Stimulated activated CD8-positive, alpha-beta memory T cell treated with anti-CD3 and anti-CD28 coated beads, Interleukin-7, amount 100 ng/mL, for 24 hours (primary cell): ENCODE data around the gene HNRNPAB.

ENCODE experiments used
- DNase-seq: peaks from one replicate; pipeline ENCODE4 v3.0.0-alpha.2; 2020; ENCODE audit warnings: low read depth

Gene HNRNPAB

DNA sequence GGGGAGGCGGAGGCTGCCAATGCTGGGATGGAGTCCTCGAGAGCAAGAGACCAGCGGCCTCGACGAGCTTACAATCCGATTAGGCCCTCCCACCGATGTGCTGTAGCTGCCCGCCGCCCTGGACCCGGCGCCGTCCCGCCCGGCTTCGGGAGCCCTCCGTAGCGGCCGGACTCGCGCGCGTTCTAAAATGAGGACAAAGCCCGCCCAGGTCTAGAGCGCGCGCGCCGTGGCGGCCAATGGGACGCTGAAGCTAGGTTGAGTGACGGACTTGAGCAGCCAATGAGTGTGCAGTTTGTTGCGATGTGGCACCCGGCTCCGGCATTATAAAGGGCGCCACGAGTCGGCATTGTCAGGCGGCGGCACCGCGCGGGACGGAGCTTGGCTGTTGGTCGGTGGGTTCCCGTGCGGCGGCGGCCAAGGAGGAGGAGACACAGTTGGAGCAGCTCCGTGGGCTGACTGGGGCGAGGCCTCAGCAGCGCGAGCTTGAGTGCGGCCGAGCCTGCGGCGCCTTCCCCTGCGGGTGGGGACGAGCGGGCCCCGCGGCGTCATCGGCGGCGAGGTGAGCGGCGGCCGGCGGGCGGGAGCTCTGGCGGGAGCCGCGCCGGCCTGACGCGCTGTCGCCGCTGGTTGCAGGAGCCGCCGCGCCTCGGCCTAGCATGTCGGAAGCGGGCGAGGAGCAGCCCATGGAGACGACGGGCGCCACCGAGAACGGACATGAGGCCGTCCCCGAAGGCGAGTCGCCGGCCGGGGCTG is at the start of gene HNRNPAB:
HNRNPAB (plus strand) TSS at position 352 of the 753 bp plus-strand sequence; CDS start at position 657, 305 bp downstream.
- peak; percentile 93 for DNase-seq

- no peak for DNase-seq
These were observed 49.3 kb upstream of the HNRNPAB start for GRCh38 chr5:178155065-178155464.

DNA sequence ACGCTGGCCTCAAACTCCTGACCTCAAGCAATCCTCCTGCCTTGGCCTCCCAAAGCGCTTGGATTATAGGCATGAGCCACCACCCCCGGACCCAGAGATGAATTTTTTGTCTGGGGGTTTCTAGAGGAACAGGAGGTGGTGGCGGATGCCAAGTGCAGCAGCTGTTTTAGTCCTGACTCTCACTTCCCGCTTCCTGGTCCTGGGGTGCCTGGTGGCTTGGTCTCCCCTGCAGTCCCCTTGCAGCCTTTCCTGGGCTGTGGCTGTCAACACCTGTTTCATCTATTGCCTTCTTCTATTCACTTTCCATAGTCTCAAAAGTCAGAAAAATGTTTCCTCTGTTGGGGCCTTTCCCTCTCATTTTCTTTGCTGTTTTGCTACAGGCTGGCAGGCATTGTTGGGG is 44.2 kb upstream of the HNRNPAB start:
- no peak for DNase-seq

DNA sequence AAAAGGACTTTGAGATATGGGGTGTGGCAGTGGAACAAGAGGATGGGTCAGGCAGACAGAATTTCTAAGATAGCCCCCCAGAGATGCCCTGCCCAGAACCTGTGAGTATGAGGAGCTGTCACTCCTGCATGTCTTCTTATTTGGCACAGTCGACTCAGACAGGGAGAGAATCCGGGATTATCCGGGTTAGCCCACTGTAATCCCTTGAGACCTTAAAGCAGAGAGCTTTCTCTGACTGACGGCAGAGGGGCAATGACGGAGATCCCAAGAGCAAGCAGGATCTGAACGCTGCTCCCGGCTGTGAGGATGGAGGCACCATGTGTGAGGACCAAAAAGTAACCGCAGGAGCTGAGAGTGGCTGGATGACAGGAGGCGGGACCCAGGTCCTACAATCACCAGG is 41.9 kb upstream of the HNRNPAB start:
- DNase-seq: no peak

DNA sequence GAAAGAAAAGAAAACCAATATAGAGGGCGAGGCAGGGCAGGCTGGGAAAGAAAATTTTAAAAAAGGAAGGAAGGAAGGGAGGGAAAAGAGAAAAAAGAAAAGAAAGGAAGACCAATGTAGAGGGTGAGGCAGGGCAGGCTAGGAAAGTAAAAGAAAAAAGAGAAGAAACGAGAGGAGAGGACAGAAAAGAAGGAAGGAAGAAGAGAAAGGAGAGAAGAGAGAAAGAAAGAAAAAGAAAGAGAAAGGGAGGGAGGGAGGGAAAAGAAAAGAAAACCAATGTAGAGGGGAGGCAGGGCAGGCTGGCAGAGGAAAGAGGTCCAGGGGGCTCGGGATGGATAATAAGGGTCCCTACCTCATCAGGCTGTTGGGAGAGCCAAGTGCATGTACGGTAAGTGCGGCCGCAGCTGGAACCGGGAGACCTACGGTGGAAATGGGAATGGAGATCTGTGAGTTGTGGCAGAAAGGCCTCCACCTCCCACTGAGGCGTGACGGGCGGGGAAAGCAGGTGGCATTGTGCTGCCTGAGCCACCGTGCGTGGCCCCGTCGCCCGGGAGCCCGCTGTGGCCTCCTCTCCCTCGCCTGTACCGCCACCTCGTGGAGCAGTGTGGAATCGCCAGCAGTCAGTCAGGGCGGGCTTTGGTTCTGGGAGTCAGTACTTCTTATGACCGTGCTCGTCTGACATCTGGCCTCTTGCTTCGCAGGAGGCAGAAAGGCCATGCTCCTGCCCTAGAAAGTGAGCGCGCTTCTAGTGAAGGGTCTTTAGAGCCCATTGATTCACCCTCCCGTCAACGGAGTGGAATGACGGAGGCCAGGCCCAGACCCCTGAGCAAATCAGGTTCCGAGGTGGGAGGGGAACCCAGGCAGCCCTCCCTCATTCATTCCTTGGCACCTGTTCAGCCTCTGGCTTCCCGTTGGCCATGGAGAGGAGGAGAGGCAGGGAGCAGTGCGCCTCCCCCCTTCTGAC is 40.3 kb upstream of the HNRNPAB start:
- peak; percentile 88 for DNase-seq

GRCh38 chr5:178165581-178165980 is 38.8 kb upstream of the HNRNPAB start:
- no peak for DNase-seq

DNA sequence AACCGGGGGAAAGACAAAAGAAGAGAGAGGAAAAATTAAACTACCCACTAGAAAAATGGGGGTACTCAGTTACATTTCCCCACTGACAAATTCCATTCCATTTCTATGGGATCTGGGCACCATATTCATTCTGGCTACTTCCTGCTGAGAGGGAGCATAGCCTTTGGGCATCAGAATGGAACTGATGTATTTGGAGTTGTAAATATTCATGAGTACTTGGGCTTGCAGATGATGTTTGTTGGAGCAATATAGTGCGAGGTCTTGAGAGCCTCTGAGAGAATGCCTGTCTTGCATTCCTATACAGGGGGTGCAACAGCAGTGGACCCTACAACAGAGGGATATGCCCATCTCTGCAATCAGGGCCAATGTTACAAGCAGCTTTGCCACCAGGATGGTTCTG is 33.9 kb upstream of the HNRNPAB start:
- DNase-seq: no peak

GRCh38 chr5:178174456-178174855 is 29.9 kb upstream of the HNRNPAB start:
- DNase-seq: no peak

DNA sequence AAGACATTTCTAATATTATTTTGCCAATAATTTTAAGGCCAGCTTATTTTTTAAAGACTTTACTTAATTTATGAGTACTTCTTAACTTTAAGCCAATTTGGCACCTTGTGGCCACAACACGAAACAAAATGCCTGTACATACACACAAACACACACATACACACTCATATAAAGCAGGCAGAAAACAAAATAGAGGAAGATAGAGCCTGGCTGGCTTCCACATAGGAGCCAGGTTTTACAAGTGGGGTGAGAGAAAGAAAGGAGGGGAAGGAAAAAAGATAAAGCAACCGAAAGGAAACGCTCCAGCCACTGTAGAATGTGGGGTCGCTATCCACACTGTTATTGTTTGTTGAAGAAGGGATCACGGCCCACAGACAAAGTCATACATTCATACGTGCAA is 27.5 kb upstream of the HNRNPAB start:
- no peak for DNase-seq

DNA sequence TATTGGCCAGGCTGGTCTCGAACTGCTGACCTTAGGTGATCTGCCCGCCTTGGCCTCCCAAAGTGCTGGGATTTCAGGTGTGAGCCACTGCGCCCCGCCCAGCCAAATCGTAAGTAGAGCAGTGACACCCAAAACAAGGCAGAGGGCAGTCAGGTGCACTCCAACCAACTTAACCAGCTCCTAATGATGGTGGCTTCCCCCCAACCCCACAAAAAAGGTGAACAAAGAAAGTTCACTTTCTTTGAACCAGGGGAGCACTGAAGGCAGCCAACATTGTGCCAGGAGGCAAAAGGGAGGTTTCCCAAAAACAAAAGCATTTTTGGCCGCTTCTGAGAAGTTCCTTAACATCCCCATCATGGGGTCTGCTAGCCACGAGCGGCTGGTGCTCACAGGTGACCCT is 26.8 kb upstream of the HNRNPAB start:
- DNase-seq: no peak

DNA sequence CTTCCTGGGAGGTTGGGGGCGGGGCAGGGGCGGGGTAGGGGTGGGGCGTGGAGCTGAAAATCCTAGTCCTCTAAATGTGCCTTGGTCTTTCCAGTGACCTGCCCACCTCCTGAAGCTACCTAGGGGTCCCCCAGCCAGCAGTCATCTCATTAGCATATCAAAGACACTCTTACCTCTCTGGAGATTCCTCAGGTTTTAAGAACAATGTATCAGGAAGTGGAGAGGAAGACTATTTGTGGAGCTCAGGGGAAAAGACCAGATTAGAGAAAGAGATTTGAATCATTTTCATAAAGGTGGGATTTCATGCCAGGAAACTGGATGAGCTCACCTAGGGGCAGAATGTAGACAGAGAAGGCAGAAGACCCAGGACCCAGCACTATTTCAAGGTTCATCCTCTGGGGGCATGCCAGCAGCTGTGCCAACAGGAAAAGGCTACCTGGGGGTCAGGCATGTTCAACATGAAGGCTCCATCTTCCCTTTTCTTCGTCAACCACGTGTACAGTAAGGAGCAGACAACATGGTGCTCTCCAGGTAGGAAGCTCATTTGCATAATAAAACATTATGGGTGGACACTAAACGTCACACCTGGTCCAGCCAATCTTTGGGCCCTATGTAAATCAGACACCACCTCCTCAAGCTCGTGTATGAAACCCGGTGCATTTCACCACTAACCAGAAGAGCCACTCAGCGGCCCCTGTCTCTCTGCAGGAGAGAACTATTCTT is 24.0 kb upstream of the HNRNPAB start:
- no peak for DNase-seq

GRCh38 chr5:178182158-178182876 is 22.0 kb upstream of the HNRNPAB start:
- DNase-seq: no peak

DNA sequence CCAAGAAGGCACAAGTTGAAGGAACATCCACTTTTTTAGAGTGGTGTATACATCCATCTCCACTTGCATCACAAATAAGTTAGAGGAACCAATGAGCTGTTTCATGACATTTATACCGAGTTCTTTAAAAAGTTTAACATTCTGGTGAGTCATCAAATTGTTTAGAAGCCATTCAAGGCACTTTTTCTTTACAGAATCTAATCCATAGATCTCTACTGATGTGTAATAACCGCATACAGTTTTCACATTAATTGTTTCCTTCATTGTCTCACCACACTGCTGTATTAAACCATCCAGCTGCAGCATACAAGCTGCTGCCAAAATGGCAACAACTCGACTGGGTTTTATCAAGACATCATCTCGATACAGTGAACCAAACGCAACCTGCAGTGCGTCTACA is 17.9 kb upstream of the HNRNPAB start:
- no peak for DNase-seq

DNA sequence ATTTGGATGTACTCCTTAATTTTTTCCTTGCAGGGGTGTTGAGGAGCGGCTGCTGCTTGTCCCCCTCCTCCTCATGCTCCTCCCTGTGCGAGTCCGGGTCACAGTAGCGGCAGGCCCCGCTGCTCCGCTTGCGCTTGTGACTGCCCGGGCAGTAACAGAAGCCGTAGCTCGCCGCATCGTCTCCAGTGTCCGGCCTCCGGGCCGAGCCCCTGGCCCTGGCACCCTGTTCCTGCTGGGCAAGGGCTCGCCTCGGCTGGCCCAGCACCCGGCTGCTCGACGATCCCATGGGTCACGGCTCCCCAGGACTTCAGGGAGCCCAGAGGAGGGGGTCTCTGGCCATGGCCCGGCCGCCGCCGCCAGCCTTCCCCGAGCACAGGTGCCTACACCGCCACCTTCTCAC is 17.3 kb upstream of the HNRNPAB start, which contains the start of gene GMCL2:
GMCL2 (minus strand) TSS at position 358 of the 400 bp plus-strand sequence; CDS start at position 286, 72 bp downstream.
- no peak for DNase-seq

DNA sequence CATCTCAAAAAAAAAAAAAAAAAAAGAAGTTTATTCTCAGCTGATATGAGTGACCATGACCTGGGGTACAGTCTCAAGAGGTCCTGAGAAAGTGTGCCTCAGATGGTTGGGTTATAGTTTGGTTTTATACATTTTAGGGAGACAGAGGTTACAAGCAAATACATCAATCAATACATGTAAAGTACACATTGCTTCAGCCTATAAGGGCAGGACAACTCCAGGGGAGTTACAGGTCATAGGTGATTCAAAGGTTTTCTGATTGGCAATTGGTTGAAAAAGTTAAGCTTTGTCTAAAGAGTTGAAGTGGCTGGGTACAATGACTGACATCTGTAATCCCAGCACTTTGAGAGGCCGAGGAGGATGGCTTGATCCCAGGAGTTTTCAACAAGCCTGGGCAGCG is 14.9 kb upstream of the HNRNPAB start:
- no peak for DNase-seq

GRCh38 chr5:178191661-178192060 is 12.7 kb upstream of the HNRNPAB start:
- no peak for DNase-seq

- no peak for DNase-seq
These were observed 12.1 kb upstream of the HNRNPAB start for GRCh38 chr5:178192244-178192643.

DNA sequence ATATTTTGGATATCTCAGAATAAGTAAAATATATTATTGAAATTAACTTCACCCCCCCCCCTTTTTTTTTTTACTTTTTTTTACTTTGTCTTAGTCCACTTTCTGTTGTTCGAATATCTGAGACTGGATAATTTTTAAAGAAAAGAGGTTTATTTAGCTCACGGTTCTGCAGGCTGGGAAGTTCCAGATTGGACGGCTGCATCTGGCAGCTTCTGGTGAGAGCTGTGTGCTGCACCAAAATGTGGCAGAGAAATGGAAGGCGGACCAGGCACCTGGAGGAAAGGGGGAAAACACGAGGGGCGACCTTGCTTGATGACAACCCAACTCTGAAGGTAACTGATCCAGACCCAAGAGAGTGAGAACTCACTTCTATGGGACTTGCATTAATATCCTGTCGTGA is 11.5 kb upstream of the HNRNPAB start:
- DNase-seq: no peak

GRCh38 chr5:178193251-178193809 is 11.0 kb upstream of the HNRNPAB start:
- DNase-seq: no peak

GRCh38 chr5:178194026-178194425 is 10.3 kb upstream of the HNRNPAB start:
- no peak for DNase-seq

DNA sequence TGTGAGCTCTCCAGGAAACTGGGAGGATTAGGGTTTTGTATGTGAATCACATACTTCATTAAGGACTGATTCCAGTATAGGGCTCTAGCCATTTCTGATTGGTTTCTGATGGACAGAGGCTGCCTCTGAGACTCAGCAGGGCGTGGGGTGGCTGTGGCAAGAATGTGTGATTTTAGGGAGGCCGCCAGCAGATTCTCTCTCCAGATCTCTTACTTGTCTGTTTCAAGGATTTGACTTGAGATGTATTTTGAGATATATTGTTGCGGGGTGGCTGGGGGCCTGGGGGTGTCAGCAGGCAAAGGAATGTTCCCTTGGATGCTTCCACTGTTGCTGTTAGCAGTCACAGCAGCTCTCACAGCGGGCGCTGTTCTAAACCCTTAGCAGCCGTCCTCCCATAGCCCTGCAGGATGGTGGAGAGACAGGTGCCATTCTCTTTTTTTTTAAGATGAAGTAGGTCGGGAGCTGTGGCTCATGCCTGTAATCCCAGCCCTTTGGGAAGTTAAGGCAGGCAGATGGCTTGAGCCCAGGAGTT is 8.0 kb upstream of the HNRNPAB start:
- DNase-seq: no peak
